Activated naive CD4-positive, alpha-beta T cell treated with anti-CD3 and anti-CD28 coated beads for 36 hours (primary cell): Measurements from ENCODE around the gene RNF166. TPM values are rescaled to one million over a fixed set of nuclear protein-coding genes. Genes with fewer than 3 reads are reported as not detected.
A peak's percentile ranks its signal among the peaks of the same experiment; 100 is the strongest.

Source experiments
- CTCF ChIA-PET: fragments of 350-600 bp; sonication (Branson Sonifier 250); formaldehyde crosslinking; loops from one replicate; lab custom pipeline; 2021; ENCODE audit warnings: antibody characterized with exemption; lab: Charles Lee
- DNase-seq: peaks from one replicate; pipeline ENCODE4 v3.0.0-alpha.2; 2020
- H3K27ac Mint-ChIP-seq: one replicate; pipeline ENCODE4 v1.8.0; 2021; ENCODE audit warnings: mild to moderate bottlenecking, mixed read lengths
- H3K27me3 Mint-ChIP-seq: one replicate; pipeline ENCODE4 v1.8.0; 2021; ENCODE audit warnings: low read depth, mixed read lengths
- H3K36me3 Mint-ChIP-seq: one replicate; pipeline ENCODE4 v1.8.0; 2021; ENCODE audit warnings: low read depth, mixed read lengths
- H3K4me1 Mint-ChIP-seq: one replicate; pipeline ENCODE4 v1.8.0; 2021; ENCODE audit warnings: low read depth, mixed read lengths
- H3K4me3 Mint-ChIP-seq: one replicate; pipeline ENCODE4 v1.8.0; 2021; ENCODE audit warnings: mild to moderate bottlenecking, moderate library complexity, mixed read lengths
- H3K9me3 Mint-ChIP-seq: one replicate; pipeline ENCODE4 v1.8.0; 2021; ENCODE audit warnings: mixed read lengths
- intact Hi-C: fragments of 100-400 bp; cut with micrococcal nuclease; formaldehyde crosslinking; loops from one replicate; pipeline ENCODE4 v1.15.1; 2023
- total RNA-seq, 2 experiments: library from RNA; stranded (reverse); gene quantifications; one replicate each; pipeline ENCODE4 v1.2.3, GENCODE V29; 2021

Gene RNF166
- total RNA-seq, 2 experiments from 2014 or later: 33.6 to 35.3 TPM

- CTCF ChIA-PET: no interaction called here
- Mint-ChIP-seq H3K27me3 (no peaks in the 10 kb centered on the region), H3K4me1 (peaks cover 9% of the 10 kb centered on the region), H3K9me3 (no peaks in the 10 kb centered on the region), H3K36me3 (peaks cover 8% of the 10 kb centered on the region), H3K4me3 (no peak overlapping the region), H3K27ac (no peak overlapping the region)
- DNase-seq: no peak
- intact Hi-C loops: no loop called here
Observed at GRCh38 chr16:88655053-88655732, 51.0 kb downstream of the RNF166 start.

DNA sequence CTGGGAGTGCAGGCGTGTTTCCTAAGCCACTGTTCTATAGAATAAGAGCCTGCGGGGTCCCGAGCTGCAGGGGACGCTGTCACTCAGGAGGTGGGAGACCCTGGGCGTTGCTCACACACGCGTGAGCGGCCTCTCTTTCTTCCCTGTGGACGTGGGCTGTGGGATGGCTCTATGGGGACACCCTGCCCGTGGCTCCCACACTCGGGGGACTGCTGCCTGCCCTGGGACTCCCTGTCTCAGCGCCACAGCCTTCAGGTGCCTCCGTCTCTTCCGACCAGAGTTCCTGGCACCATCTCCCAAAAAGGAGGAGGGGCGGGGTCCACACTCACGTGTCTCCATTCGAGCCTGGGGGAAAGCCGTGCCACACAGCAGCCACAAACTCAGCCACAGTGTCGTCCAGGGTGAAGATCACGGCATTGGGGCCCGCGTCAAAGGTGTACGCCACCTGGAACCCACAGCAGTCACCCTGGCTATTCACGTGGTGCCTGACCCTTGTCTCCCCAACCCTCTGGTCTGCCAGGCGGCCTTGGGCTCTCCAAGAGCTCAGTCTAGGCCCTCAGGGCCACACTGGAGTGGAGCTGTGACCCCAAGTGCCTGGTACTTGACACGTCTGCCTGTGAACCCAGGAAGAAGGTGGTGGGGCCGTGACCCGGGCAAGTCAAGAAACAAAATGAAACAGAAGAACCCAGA lies 51.7 kb downstream of the RNF166 start:
- H3K4me3 Mint-ChIP-seq: no peak overlapping the region
- peak overlapping the region; percentile 50 for H3K27ac Mint-ChIP-seq
- H3K27me3 Mint-ChIP-seq: no peaks in the 10 kb centered on the region

GRCh38 chr16:88653596-88654362 lies 52.4 kb downstream of the RNF166 start:
- Mint-ChIP-seq H3K4me3 (no peak overlapping the region), H3K9me3 (no peaks in the 10 kb centered on the region), H3K36me3 (peaks cover 13% of the 10 kb centered on the region), H3K4me1 (peaks cover 18% of the 10 kb centered on the region), H3K27me3 (no peaks in the 10 kb centered on the region), H3K27ac (peak overlapping the region; percentile 50)
- intact Hi-C loops: no loop called here
- no peak for DNase-seq
- CTCF ChIA-PET: no interaction called here

More for the DNA sequence above, 51.7 kb downstream of the RNF166 start:
- DNase-seq: no peak
- Mint-ChIP-seq H3K36me3 (peaks cover 10% of the 10 kb centered on the region), H3K9me3 (no peaks in the 10 kb centered on the region), H3K4me1 (peaks cover 12% of the 10 kb centered on the region)
- intact Hi-C loops: no loop called here
- CTCF ChIA-PET: no interaction called here

DNA sequence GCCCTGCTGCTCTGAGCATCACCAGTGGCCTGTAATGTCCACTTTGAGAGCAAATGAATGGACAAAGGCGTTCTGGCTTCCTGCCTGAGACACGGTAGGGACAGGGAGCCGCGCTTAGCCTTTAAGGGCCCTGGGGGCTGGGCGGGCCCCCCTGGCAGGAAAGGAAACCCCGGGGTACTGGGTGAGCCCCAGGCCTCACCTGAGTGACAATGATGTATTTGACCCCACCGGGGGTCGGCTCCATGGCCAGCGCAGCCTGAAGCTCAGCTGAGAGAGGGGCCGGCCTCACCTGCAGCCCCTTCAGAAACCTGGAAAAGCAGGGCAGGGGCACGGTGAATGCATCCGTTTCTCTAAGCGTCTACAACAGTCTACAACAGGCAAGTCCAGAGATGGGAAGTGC lies 53.1 kb downstream of the RNF166 start:
- CTCF ChIA-PET: no interaction called here
- H3K4me1 Mint-ChIP-seq: peaks cover 18% of the 10 kb centered on the region
- H3K36me3 Mint-ChIP-seq: peaks cover 13% of the 10 kb centered on the region
- DNase-seq: no peak
- H3K27ac Mint-ChIP-seq: no peak overlapping the region
- no peaks in the 10 kb centered on the region for H3K9me3 Mint-ChIP-seq
- H3K27me3 Mint-ChIP-seq: no peaks in the 10 kb centered on the region
- H3K4me3 Mint-ChIP-seq: no peak overlapping the region
- intact Hi-C loops: no loop called here

- Mint-ChIP-seq H3K27me3 (no peaks in the 10 kb centered on the region), H3K4me3 (no peak overlapping the region), H3K27ac (no peak overlapping the region), H3K36me3 (peaks cover 13% of the 10 kb centered on the region), H3K9me3 (no peaks in the 10 kb centered on the region), H3K4me1 (peaks cover 18% of the 10 kb centered on the region)
- intact Hi-C loops: no loop called here
- CTCF ChIA-PET: no interaction called here
- DNase-seq: no peak
Observed at GRCh38 chr16:88652762-88653063, 53.5 kb downstream of the RNF166 start.

- Mint-ChIP-seq H3K27ac (peak overlapping the region; percentile 95), H3K27me3 (no peaks in the 10 kb centered on the region), H3K4me3 (peak overlapping the region; percentile 27), H3K4me1 (peaks cover 18% of the 10 kb centered on the region), H3K9me3 (no peaks in the 10 kb centered on the region), H3K36me3 (peaks cover 13% of the 10 kb centered on the region)
- CTCF ChIA-PET: no interaction called here
- DNase-seq: no peak
- intact Hi-C loops: loop anchor here (1.0 to 2.0 kb wide), 9 partner anchors 11 to 200 kb away; partner anchors contain the start of genes CTU2, MVD, RNF166 and ZC3H18
Observed at GRCh38 chr16:88651989-88652761, 54.0 kb downstream of the RNF166 start.

DNA sequence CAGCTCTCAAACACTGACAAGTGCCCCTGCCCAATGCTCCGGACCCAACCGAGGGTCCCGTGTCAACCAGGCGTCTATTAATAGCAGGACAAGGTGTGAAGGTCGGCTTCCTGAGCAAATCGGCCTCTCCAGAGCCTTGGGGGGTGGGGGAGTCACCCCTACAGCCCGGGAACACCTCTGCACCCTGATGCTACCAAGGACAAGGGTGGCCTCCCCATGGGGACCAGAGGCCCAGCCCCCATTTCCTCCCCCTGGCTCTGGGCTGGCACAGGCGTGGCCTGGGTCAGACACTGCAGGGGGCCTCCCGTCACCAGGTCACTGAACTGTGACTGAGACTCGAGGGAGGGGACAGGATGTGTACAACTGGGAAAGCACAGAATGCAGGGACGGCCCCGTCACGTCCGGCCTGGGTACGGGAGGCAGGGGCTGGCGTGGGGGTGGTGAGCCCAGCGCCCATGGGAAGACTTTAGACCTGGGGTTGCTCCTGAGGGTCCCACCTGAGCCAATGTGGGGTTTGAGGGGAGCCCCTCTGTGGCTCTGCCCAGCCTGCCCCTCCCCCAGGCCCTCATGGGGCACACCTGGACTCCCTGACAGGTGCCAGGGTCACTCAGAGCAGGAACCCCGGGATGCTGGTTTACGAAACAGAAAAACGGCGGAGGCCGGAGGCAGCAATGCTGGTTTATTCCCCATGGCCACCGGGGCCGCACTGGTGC lies 54.8 kb downstream of the RNF166 start:
- peaks cover 18% of the 10 kb centered on the region for H3K4me1 Mint-ChIP-seq
- intact Hi-C loops: loop anchor here (1.0 to 2.0 kb wide), 9 partner anchors 12 to 199 kb away; partner anchors contain the start of genes CTU2, MVD, RNF166 and ZC3H18
- CTCF ChIA-PET: no interaction called here
- DNase-seq: peak; percentile 98
- peak overlapping the region; percentile 87 for H3K4me3 Mint-ChIP-seq
- no peaks in the 10 kb centered on the region for H3K27me3 Mint-ChIP-seq
- H3K9me3 Mint-ChIP-seq: no peaks in the 10 kb centered on the region
- peaks cover 13% of the 10 kb centered on the region for H3K36me3 Mint-ChIP-seq
- H3K27ac Mint-ChIP-seq: peak overlapping the region; percentile 95

DNA sequence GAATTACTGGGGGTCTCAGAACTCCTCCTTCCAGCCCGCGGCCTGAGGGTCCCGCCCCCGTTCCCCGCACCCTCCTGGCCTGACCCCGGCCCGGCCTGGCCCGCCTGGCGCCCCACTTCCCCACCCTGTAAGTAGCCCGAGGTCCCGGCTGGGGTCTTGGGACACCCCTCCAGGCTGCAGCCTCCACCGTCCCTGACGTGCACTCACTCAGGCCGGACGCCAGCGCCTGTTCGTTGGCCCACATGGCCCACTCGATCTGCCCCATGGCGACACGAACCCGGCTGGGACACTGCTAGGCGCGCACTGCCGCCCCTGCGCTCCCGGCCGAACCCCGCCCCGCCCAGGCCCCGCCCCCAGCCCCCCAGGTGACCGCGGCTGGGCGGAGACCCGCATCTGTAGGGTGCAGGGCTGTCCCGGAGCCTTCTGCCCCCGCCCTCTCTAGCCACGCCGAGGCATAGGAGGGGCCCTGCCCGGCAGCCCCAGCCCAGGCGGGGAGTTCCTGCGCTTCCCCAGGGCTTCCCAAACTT lies 55.4 kb downstream of the RNF166 start, which contains the start of gene CYBA:
TSS of gene CYBA (minus strand) at position 305 of the 527 bp plus-strand sequence. CDS start at position 265, 40 bp downstream.
- Mint-ChIP-seq H3K27me3 (no peaks in the 10 kb centered on the region), H3K4me3 (peak within 1 kb of the TSS; percentile 87), H3K36me3 (peaks cover 13% of the 10 kb centered on the region), H3K4me1 (peaks cover 18% of the 10 kb centered on the region), H3K9me3 (no peaks in the 10 kb centered on the region), H3K27ac (peak within 1 kb of the TSS; percentile 95)
- CTCF ChIA-PET: interaction anchor here (0.6 kb wide), 1 partner anchor 15 kb away, joined by 3 read pairs; no protein-coding TSS in a partner anchor
- DNase-seq: peak; percentile 91
- intact Hi-C loops: loop anchor here (1.0 to 2.0 kb wide), 9 partner anchors 12 to 199 kb away; partner anchors contain the start of genes CTU2, MVD, RNF166 and ZC3H18

DNA sequence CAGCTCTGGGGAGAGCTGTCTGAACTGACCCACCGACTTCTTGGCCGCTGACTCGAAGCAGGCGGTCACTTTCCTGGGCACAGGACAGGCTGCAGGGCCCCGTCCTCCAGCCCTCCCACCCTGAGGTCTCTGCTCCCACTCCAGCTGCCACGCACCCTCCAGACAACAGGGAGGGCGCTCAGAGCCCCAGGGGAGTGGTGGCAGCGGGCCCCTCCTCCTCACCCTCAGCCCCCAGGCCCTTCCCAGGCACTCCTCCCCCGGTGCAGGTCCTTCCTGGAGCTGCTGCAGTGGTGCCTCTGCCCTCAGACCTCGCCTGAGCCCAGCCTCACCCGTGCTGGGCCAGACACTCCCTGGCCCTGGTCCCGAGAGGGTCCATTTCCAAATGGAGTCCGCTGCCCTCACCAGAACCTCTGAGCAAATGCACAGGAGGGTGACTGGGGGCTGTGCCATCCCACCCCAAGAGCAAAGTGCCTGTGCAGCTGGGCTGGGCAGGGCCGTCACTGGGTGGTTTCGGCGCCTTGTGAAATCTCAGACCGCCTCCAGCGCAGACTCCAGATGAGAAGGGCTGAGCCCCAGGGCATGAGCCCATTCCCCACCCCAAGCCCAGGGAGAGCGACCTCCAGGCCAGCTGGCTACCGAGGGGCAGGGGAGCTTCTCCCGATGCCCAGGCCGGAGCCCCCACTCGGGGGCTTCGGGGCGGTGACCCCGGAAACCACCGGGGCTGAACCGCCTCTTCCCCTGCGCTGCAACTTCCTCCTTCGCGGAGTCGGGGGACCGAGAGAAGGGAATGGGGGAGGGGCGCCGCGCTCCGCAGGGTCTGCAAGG lies 56.1 kb downstream of the RNF166 start:
- Mint-ChIP-seq H3K4me1 (peaks cover 18% of the 10 kb centered on the region), H3K27ac (peak overlapping the region; percentile 87), H3K9me3 (no peaks in the 10 kb centered on the region), H3K4me3 (peak overlapping the region; percentile 87), H3K27me3 (no peaks in the 10 kb centered on the region), H3K36me3 (peaks cover 12% of the 10 kb centered on the region)
- CTCF ChIA-PET: interaction anchor here (0.6 kb wide), 1 partner anchor 16 kb away, joined by 3 read pairs; no protein-coding TSS in a partner anchor
- DNase-seq: peak; percentile 41
- intact Hi-C loops: loop anchor here (2.0 kb wide), 1 partner anchor 15 kb away; no protein-coding TSS in a partner anchor

DNA sequence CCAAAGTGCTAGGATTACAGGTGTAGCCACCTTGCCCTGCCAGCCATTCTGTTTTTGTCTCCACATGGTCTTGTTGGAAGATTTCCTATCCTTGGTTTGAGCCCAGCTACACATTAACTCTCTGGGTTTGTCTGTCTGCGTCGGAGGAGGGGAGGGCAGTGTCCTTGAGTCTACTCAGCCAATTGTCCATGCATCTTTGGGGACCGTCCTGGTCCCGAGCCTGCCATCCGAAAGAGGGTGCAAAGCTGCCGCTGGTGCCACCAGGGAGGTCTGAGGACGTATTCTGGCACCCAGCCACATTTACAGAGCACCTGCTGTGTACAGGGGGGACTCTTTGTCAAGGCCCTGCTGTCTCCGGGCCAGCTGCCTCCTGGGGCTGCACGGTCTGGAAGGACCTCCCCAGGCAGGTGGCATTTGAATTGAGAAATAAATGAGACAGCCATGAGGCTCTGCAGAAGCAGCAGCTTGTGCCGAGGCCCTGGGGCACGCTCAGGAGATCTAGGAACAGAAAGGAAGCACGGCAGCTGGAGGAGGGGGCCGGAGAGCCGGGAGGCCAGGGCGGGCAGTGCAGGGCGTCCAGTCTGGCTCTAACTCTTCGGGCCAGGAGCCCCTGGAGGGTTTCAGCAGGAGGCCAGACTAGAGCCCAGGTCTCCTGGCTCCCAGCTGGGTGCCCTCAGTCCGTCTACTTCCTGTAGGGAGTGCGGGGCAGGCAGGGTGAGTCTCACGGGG lies 56.8 kb downstream of the RNF166 start:
- Mint-ChIP-seq H3K4me3 (peak overlapping the region; percentile 87), H3K36me3 (peaks cover 9% of the 10 kb centered on the region), H3K27ac (peak overlapping the region; percentile 87), H3K4me1 (peaks cover 18% of the 10 kb centered on the region), H3K27me3 (no peaks in the 10 kb centered on the region), H3K9me3 (no peaks in the 10 kb centered on the region)
- CTCF ChIA-PET: no interaction called here
- DNase-seq: no peak
- intact Hi-C loops: no loop called here
